K562 (cell line): ENCODE data around the gene XIRP1. TPM values are rescaled to one million over a fixed set of nuclear protein-coding genes. Genes with fewer than 3 reads are reported as not detected.

Source experiments
- CREB3 ChIP-seq: fragments of 450-650 bp; conservative IDR thresholded peaks from 2 replicates; pipeline ENCODE4 v1.6.1; 2016; ENCODE audit warnings: missing genetic modification characterization, low read depth, mild to moderate bottlenecking, missing compliant biosample characterization, moderate library complexity
- FIP1L1 ChIP-seq: fragments of 200-400 bp; formaldehyde crosslinking; IDR thresholded peaks from 2 replicates; pipeline ENCODE4 v1.6.1; 2018; ENCODE audit warnings: mild to moderate bottlenecking, low read depth, low read length; ENCODE audit not compliant: poor library complexity, severe bottlenecking
- KDM1A ChIP-seq, 2 experiments: fragments of 450-650 bp; IDR thresholded peaks; 2 replicates each; pipeline ENCODE4 v1.6.1; 2016; ENCODE audit warnings: mild to moderate bottlenecking in 2 of 2
- SPI1 ChIP-seq: IDR thresholded peaks from 2 replicates; pipeline ENCODE4 v1.6.1; 2011; ENCODE audit warnings: low read depth, low read length, control low read depth, borderline replicate concordance
- ZBTB11 ChIP-seq, 3 experiments: fragments of 200-800 bp in 1 of 3; fragments of 250-450 bp in 1 of 3; fragments of 450-650 bp in 1 of 3; sonication (Bioruptor Pico) in 1 of 3; sonication (Bioruptor generic) in 1 of 3; formaldehyde crosslinking in 1 of 3; IDR thresholded peaks; 2 replicates each; pipeline versions ENCODE4 v1.6.1 to v1.8.0; 2016 to 2022; ENCODE audit warnings: mild to moderate bottlenecking in 2 of 3, missing genetic modification characterization in 2 of 3, missing compliant biosample characterization in 1 of 3, moderate library complexity in 1 of 3
- ZMIZ1 ChIP-seq, 2 experiments: fragments of 150-350 bp in 1 of 2; IDR thresholded peaks; 2 replicates each; pipeline ENCODE4 v1.6.1; 2012 to 2016; ENCODE audit warnings: low read depth in 2 of 2, low read length in 2 of 2, mild to moderate bottlenecking in 1 of 2, moderate library complexity in 1 of 2
- ZNF318 ChIP-seq, 2 experiments: fragments of 450-650 bp; IDR thresholded peaks; 2 replicates each; pipeline ENCODE4 v1.6.1; 2016; ENCODE audit warnings: mild to moderate bottlenecking in 2 of 2, borderline replicate concordance in 1 of 2, low read depth in 1 of 2, moderate library complexity in 1 of 2
- ZNF436 ChIP-seq: fragments of 250-450, 450-650 bp; sonication (Bioruptor Pico); formaldehyde crosslinking; IDR thresholded peaks from 2 replicates; pipeline ENCODE4 v1.7.0; 2020; ENCODE audit warnings: mild to moderate bottlenecking
- polyA plus RNA-seq, 8 experiments: library from polyadenylated mRNA; depleted of rRNA in 4 of 8; stranded (reverse) in 5 of 8; unstranded in 3 of 8; fragments of >200 nt; fragmentation: Nextera tagmentation in 2 of 8; fragmentation: Illumina TruSeq in 1 of 8; extraction: Ambion mirVana in 2 of 8; extraction: Trizol in 1 of 8; gene quantifications; 2 replicates each; pipeline versions ENCODE4 v1.2.1 to v1.2.3, GENCODE V29; 2011 to 2014; ENCODE audit warnings: inconsistent platforms in 1 of 8, missing spikeins in 1 of 8
- total RNA-seq, 7 experiments: library from RNA; depleted of rRNA in 6 of 7; stranded (reverse); fragments of >200 nt in 6 of 7; fragmentation: Illumina TruSeq in 2 of 7; extraction: Trizol in 2 of 7; gene quantifications; 2 replicates each; pipeline versions ENCODE4 v1.2.1 to v1.2.3, GENCODE V29; 2011 to 2021; ENCODE audit warnings: low replicate concordance in 1 of 7

The XIRP1 gene
- total and polyA plus RNA-seq, 9 of the 15 experiments (the other 6 are each of a cell fraction or from before 2014, with no cell fraction given): 0.03 to 0.27 (median 0.08) TPM; not detected in 3

- no peak for TF ChIP-seq ZMIZ1 (IDR thresholded peaks at IDR 0.05; ENCODE audit: low read depth in 2 of 2, low read length in 2 of 2)
- TF ChIP-seq SPI1: 0 out of 2 replicates have a peak, but pooled peaks have one; percentile 15
- no peak for TF ChIP-seq FIP1L1
- no peak for TF ChIP-seq CREB3 (tag)
- no peak for TF ChIP-seq ZNF318 (IDR thresholded peaks at IDR 0.05; ENCODE audit: borderline replicate concordance in 1 of 2, low read depth in 1 of 2)
- TF ChIP-seq ZBTB11 (CRISPR knock-in tag; IDR thresholded peaks at IDR 0.05): peak in 2 of 3 experiments; percentile 48 to 67; a peak in 3 of 6 replicates
- no peak for TF ChIP-seq ZNF436 (CRISPR knock-in tag)
- TF ChIP-seq KDM1A (IDR thresholded peaks at IDR 0.05): peak; percentile 40 to 41; a peak in 3 of 4 replicates
Observed at GRCh38 chr3:39166134-39166710, 26.2 kb downstream of the XIRP1 start (continued).
